ENCODE measurements around the gene ZRANB3. TPM values are rescaled to one million over a fixed set of nuclear protein-coding genes. Genes with fewer than 3 reads are reported as not detected.
A peak's percentile ranks its signal among the peaks of the same experiment; 100 is the strongest.

The ZRANB3 gene
- total and polyA plus RNA-seq, 4 donors: 2.5 to 7.2 (median 4.1) TPM

DNA sequence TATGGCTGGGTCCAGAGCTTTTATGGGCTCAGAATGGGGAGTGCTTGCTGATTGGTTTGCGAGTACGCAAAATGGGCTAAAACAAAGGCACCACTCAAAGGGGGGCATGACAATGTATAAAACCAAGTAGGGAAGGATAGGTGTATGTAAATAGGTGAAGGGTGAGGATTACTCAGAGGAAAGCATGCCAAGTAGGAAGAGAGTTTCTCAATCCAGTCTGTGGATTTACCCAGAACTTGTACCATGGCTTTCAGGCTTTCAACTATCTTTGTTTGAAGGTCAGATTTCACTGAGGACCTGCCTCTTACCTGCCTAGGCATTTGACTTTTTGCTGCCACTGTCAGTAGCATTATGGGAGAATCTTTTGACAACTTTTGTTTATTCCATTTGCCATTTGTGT is 386.7 kb downstream of the ZRANB3 start:
- H3K9me3 ChIP-seq (ENCODE audit: control insufficient read depth in 4 of 4, low read length in 3 of 4): peaks cover 2 to 15% (median 6%) of the 10 kb centered on the region in 4 donors
- over 99% methylated on average over 2 of the region's 2 CpGs for WGBS
- DNase-seq (ENCODE audit: low spot score): no peak
- no peak overlapping the region for H3K9ac ChIP-seq (ENCODE audit: low read depth in 1 of 2, low read length in 2 of 2)
- H3K36me3 ChIP-seq (ENCODE audit: control insufficient read depth in 4 of 4, insufficient read depth in 3 of 4, low read depth in 1 of 4, low read length in 3 of 4): peaks cover 2 to 23% (median 20%) of the 10 kb centered on the region in 4 donors
- H3K4me1 ChIP-seq (ENCODE audit: control insufficient read depth in 4 of 4, insufficient read depth in 4 of 4, low read length in 3 of 4): peaks cover 0 to 1% (median 0%) of the 10 kb centered on the region in 4 donors
- H3K27me3 ChIP-seq (ENCODE audit: control insufficient read depth in 4 of 4, insufficient read depth in 4 of 4, low read length in 3 of 4): no peaks in the 10 kb centered on the region
- H3K27ac ChIP-seq (ENCODE audit: low read depth in 1 of 2, low read length in 2 of 2): no peak overlapping the region
- TF ChIP-seq NR2F2 (IDR thresholded peaks at IDR 0.05): no peak
- peak in 1 of 2 donors; percentile 24 for TF ChIP-seq RXRA (IDR thresholded peaks at IDR 0.05)
- TF ChIP-seq JUND (IDR thresholded peaks at IDR 0.05): no peak
- no peak for TF ChIP-seq CTCF (IDR thresholded peaks at IDR 0.05; ENCODE audit: low read depth, low read length, missing input control)
- TF ChIP-seq, protein P1, sequence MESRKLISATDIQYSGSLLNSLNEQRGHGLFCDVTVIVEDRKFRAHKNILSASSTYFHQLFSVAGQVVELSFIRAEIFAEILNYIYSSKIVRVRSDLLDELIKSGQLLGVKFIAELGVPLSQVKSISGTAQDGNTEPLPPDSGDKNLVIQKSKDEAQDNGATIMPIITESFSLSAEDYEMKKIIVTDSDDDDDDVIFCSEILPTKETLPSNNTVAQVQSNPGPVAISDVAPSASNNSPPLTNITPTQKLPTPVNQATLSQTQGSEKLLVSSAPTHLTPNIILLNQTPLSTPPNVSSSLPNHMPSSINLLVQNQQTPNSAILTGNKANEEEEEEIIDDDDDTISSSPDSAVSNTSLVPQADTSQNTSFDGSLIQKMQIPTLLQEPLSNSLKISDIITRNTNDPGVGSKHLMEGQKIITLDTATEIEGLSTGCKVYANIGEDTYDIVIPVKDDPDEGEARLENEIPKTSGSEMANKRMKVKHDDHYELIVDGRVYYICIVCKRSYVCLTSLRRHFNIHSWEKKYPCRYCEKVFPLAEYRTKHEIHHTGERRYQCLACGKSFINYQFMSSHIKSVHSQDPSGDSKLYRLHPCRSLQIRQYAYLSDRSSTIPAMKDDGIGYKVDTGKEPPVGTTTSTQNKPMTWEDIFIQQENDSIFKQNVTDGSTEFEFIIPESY (IDR thresholded peaks at IDR 0.05): no peak
- peak in 1 of 2 donors; percentile 30 for TF ChIP-seq HNF4A (conservative IDR thresholded peaks at IDR 0.05)
- TF ChIP-seq EGR1 (IDR thresholded peaks at IDR 0.05; ENCODE audit: low read depth in 2 of 2): no peak
- TF ChIP-seq HNF4G (IDR thresholded peaks at IDR 0.05): no peak
- no peak for TF ChIP-seq RAD21 (IDR thresholded peaks at IDR 0.05)
- H3K4me3 ChIP-seq (ENCODE audit: low read depth in 1 of 3, low read length in 3 of 3): no peak overlapping the region

DNA sequence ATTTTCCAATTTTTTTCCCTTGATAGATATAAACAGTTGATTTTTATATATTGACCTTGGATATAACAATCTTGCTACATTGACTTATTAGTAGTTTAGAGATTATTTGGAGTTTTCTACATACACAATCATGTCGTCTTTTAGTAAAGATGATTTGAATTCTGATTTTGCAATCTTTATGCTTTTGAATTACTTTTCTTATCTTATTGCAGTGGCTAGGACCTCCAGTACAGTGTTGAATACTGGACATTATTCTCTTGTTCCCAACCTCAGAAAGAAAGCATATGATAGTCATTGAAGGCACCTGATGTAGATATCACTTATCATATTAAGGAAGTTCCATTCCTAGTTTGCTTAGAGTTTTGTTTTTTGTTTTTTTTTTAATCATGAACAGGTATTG is 388.7 kb downstream of the ZRANB3 start:
- DNase-seq (ENCODE audit: low spot score): no peak
- Histone ChIP-seq H3K27me3 (ENCODE audit: control insufficient read depth in 4 of 4, insufficient read depth in 4 of 4, low read length in 3 of 4) (no peaks in the 10 kb centered on the region), H3K4me1 (ENCODE audit: control insufficient read depth in 4 of 4, insufficient read depth in 4 of 4, low read length in 3 of 4) (peaks cover 0 to 1% (median 0%) of the 10 kb centered on the region in 4 donors), H3K36me3 (ENCODE audit: control insufficient read depth in 4 of 4, insufficient read depth in 3 of 4, low read depth in 1 of 4, low read length in 3 of 4) (peaks cover 2 to 27% (median 24%) of the 10 kb centered on the region in 4 donors), H3K4me3 (ENCODE audit: low read depth in 1 of 3, low read length in 3 of 3) (no peak overlapping the region), H3K9me3 (ENCODE audit: control insufficient read depth in 4 of 4, low read length in 3 of 4) (peaks cover 2 to 15% (median 6%) of the 10 kb centered on the region in 4 donors), H3K27ac (ENCODE audit: low read depth in 1 of 2, low read length in 2 of 2) (no peak overlapping the region), H3K9ac (ENCODE audit: low read depth in 1 of 2, low read length in 2 of 2) (no peak overlapping the region)
- TF ChIP-seq RAD21 (IDR thresholded peaks at IDR 0.05): no peak
- TF ChIP-seq, protein P2, sequence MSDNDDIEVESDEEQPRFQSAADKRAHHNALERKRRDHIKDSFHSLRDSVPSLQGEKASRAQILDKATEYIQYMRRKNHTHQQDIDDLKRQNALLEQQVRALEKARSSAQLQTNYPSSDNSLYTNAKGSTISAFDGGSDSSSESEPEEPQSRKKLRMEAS (IDR thresholded peaks at IDR 0.05): no peak
- TF ChIP-seq RXRA (IDR thresholded peaks at IDR 0.05): no peak
- TF ChIP-seq YY1 (IDR thresholded peaks at IDR 0.05): no peak
- no peak for TF ChIP-seq HNF4G (IDR thresholded peaks at IDR 0.05)
- no peak for TF ChIP-seq JUND (IDR thresholded peaks at IDR 0.05)
- WGBS: 97% methylated on average over 1 of the region's 1 CpG

DNA sequence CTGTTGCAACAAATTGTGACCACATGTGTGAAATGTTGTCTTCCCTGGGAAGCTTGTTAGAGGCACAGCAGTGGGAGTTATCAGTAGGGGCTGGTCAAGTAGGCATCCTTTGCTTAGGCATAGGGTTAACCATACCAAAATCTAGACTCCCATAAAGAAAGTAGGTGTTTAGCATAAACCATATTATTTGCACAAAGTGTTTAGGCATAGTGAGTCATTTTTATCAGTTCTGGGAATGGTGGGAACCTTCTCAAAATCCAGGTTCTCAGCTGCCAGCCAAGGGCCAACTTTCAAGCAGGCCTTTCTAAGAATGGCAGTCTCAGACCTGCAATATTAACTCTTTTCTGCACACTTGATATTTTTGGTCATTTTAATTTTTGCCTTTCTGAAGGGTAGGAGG is 390.4 kb downstream of the ZRANB3 start:
- Histone ChIP-seq H3K27ac (ENCODE audit: low read depth in 1 of 2, low read length in 2 of 2) (no peak overlapping the region), H3K36me3 (ENCODE audit: control insufficient read depth in 4 of 4, insufficient read depth in 3 of 4, low read depth in 1 of 4, low read length in 3 of 4) (peaks cover 4 to 32% (median 27%) of the 10 kb centered on the region in 4 donors), H3K9ac (ENCODE audit: low read depth in 1 of 2, low read length in 2 of 2) (no peak overlapping the region), H3K4me1 (ENCODE audit: control insufficient read depth in 4 of 4, insufficient read depth in 4 of 4, low read length in 3 of 4) (peaks cover 0 to 1% (median 0%) of the 10 kb centered on the region in 4 donors), H3K27me3 (ENCODE audit: control insufficient read depth in 4 of 4, insufficient read depth in 4 of 4, low read length in 3 of 4) (no peaks in the 10 kb centered on the region), H3K9me3 (ENCODE audit: control insufficient read depth in 4 of 4, low read length in 3 of 4) (peaks cover 2 to 15% (median 6%) of the 10 kb centered on the region in 4 donors), H3K4me3 (ENCODE audit: low read depth in 1 of 3, low read length in 3 of 3) (no peak overlapping the region)
- no peak for DNase-seq (ENCODE audit: low spot score)
- TF ChIP-seq JUND (IDR thresholded peaks at IDR 0.05) (no peak), RXRA (IDR thresholded peaks at IDR 0.05) (no peak), TAF1 (conservative IDR thresholded peaks at IDR 0.05) (no peak), CTCF (IDR thresholded peaks at IDR 0.05; ENCODE audit: low read depth, low read length, missing input control) (no peak), GABPA (IDR thresholded peaks at IDR 0.05 in 1 of 2, conservative IDR thresholded peaks at IDR 0.05 in 1 of 2) (no peak), HNF4G (IDR thresholded peaks at IDR 0.05) (no peak), RAD21 (IDR thresholded peaks at IDR 0.05) (no peak), NR2F2 (IDR thresholded peaks at IDR 0.05) (no peak)
- TF ChIP-seq, protein P1 (IDR thresholded peaks at IDR 0.05): no peak
- TF ChIP-seq, protein P3, sequence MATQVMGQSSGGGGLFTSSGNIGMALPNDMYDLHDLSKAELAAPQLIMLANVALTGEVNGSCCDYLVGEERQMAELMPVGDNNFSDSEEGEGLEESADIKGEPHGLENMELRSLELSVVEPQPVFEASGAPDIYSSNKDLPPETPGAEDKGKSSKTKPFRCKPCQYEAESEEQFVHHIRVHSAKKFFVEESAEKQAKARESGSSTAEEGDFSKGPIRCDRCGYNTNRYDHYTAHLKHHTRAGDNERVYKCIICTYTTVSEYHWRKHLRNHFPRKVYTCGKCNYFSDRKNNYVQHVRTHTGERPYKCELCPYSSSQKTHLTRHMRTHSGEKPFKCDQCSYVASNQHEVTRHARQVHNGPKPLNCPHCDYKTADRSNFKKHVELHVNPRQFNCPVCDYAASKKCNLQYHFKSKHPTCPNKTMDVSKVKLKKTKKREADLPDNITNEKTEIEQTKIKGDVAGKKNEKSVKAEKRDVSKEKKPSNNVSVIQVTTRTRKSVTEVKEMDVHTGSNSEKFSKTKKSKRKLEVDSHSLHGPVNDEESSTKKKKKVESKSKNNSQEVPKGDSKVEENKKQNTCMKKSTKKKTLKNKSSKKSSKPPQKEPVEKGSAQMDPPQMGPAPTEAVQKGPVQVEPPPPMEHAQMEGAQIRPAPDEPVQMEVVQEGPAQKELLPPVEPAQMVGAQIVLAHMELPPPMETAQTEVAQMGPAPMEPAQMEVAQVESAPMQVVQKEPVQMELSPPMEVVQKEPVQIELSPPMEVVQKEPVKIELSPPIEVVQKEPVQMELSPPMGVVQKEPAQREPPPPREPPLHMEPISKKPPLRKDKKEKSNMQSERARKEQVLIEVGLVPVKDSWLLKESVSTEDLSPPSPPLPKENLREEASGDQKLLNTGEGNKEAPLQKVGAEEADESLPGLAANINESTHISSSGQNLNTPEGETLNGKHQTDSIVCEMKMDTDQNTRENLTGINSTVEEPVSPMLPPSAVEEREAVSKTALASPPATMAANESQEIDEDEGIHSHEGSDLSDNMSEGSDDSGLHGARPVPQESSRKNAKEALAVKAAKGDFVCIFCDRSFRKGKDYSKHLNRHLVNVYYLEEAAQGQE (IDR thresholded peaks at IDR 0.05): no peak

Data from liver (tissue), 9 donors.